HG03139 (cell line): ENCODE results near the gene GJD3.
"Not testable (repeated sequence)": the region's sequence is repeated elsewhere in the genome, so short reads cannot be mapped to it uniquely, and the experiment has no call there.

Experiments used
- ATAC-seq: cut with Tn5 transposase; IDR thresholded peaks from one replicate; pipeline ENCODE4 v1.9.1; 2021; ENCODE audit not compliant: unreplicated experiment

The GJD3 gene

GRCh38 chr17:40369923-40370322 is 5.4 kb upstream of the GJD3 start:
- ATAC-seq = no peak

- ATAC-seq = not testable (repeated sequence)
Measured at GRCh38 chr17:40367728-40368127, 3.2 kb upstream of the GJD3 start.

GRCh38 chr17:40366861-40367518 is 2.5 kb upstream of the GJD3 start:
- ATAC-seq = no peak

GRCh38 chr17:40366076-40366860 is 1.7 kb upstream of the GJD3 start:
- ATAC-seq = no peak

- no peak for ATAC-seq
Measured at GRCh38 chr17:40364906-40365305, 369 bp upstream of the GJD3 start.

- ATAC-seq = no peak
Measured at GRCh38 chr17:40363111-40363827, 1.3 kb downstream of the GJD3 start.

GRCh38 chr17:40362696-40363110 is 1.8 kb downstream of the GJD3 start:
- peak; percentile 42 for ATAC-seq

GRCh38 chr17:40361925-40362695 is 2.4 kb downstream of the GJD3 start:
- peak; percentile 3 for ATAC-seq

- ATAC-seq = no peak
Measured at GRCh38 chr17:40361063-40361924, 3.2 kb downstream of the GJD3 start.

GRCh38 chr17:40360091-40360490 is 4.4 kb downstream of the GJD3 start:
- no peak for ATAC-seq

- ATAC-seq = peak; percentile 51
Measured at GRCh38 chr17:40358323-40359038, 6.1 kb downstream of the GJD3 start.

- no peak for ATAC-seq
Measured at GRCh38 chr17:40356990-40357881, 7.3 kb downstream of the GJD3 start.

- ATAC-seq = no peak
Measured at GRCh38 chr17:40355804-40356758, 8.5 kb downstream of the GJD3 start.

GRCh38 chr17:40355123-40355803 is 9.3 kb downstream of the GJD3 start:
- ATAC-seq = no peak

GRCh38 chr17:40354221-40355122 is 10.1 kb downstream of the GJD3 start:
- no peak for ATAC-seq
